GM21528 (cell line): Measurements from ENCODE around the gene CNST.
"Not testable (repeated sequence)": the region's sequence is repeated elsewhere in the genome, so short reads cannot be mapped to it uniquely, and the experiment has no call there.

ENCODE experiments used
- ATAC-seq: cut with Tn5 transposase; IDR thresholded peaks from one replicate; pipeline ENCODE4 v1.9.1; 2021; ENCODE audit warnings: mild to moderate bottlenecking, moderate library complexity; ENCODE audit not compliant: unreplicated experiment, low FRiP score

CNST gene

DNA sequence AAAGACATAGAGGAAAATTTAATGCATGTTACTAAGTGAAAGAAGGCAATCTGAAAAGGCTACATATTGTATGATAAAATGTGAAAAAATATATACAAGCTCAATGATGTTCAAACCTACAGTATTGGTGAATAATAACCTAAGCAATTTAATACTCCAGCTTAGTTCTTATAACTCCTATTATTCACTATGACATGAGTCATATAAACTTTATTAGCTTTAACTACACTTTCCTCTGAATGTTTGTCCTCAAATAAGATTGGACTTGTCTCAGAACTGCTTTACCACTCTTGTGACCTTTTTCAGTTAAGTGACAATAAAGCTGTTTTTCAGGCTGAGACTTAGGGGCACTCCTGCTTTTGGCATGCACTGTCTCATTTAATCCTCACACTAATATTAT, 50.9 kb downstream of the CNST start:
- no peak for ATAC-seq

DNA sequence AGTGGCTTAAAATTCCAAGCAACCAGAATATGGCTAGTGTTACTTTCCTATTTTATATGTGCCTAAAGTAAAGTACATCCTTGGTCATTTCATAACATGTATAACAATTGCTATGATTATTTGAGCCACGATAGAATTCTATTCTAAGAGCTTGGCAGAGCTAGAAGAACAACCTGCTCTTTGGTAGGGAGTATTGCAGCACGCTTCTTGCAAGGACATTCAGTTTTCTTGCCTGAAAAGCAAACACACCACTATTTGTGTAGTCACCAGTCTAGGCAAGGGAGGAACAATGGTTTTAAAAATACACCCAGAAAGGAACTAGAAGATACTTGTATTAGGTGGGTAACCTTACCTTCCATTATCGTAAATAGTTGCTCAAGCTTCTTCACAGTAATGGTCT, 51.5 kb downstream of the CNST start:
- no peak for ATAC-seq

DNA sequence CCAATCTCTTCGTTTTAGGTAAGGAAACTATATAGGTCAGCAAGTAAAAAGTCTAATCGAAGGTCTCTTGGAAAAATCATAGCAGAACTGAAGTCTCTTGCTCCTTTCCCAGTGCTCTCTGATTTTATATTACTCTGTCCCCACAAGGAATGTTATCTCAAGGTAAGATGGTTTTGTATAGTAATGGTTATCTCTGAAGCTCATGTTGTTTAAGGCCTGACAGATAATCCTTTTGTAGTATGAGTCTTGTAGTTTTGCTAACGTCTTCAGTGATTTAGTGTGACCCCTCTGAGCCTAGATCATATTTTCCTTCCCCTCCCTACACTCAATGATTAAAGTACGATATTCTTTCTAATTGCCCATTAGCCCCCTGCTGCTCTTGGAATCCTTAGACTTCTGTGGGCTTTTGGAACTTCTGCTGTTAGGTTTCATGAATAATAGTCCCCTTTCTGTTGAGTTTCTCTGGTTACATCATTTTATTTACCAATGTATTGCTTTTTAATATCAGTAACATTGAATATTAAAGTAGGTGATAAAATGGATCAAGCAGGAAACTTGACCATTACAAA, 52.1 kb downstream of the CNST start:
- no peak for ATAC-seq

DNA sequence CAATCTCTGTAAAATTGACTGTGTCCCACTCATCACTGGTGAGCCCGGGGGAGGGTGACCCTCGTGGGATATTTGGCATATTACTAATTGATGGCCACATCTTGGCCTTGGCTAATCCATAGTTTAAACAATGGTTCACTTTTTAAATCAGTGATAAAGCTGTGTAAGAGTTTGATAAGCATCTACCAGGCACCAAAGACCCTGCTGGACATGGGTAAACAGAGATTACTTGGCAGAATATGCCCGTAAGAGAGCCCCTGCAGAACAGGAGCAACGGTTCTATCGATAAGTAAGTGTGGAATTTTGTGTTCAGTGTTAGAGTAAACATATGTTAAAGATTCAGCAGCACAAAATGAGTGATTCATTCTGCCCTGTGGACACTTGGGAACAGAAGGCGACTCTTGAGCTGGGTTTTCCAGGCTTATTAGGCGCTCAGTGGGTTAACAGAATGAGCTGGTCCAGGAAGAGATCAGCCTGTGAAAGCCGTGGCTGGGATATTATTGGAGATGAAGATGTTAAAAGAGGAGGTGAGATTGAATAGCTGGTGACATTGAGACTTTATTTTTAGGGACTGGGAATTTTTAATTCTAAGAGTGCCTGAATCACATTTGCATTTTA, 55.9 kb downstream of the CNST start:
- no peak for ATAC-seq

DNA sequence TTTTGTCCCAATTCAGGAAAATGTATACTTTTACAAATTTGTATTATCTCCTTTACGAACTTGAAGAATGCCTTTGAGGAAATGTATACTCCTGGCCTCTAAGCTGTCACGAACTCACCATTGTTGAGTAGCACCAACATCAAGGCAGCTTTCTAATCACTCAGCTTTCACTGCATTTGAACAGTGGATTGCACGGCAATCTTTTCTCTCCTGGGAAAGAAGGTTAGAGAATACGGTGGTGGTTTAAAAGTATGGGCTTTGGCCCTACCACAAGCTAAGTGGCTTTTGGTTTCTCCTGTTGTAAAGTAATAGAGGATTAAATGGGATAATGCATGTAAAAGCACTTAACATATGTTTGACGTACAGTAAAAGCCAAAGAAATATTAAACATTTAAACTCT, 57.8 kb downstream of the CNST start:
- ATAC-seq: no peak

DNA sequence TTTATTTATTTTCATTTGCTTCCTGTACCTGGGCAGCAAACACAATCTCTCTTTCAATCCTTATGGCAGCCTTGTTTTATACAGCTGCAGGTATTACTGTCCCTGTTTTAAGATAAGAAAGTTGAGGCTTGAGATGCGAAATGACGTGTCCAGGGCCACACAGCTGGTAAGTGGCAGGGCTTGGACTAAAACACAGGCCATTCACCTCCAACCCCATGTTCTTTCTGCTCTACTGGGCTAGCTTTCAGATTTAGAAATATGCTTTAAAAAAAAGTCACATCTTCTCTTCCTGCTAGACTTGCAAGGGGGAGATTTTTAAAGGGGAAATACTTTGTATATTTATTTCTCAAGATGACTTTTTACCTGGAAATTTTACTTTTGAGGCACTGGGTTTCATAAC, 62.8 kb downstream of the CNST start:
- ATAC-seq: peak; percentile 94

DNA sequence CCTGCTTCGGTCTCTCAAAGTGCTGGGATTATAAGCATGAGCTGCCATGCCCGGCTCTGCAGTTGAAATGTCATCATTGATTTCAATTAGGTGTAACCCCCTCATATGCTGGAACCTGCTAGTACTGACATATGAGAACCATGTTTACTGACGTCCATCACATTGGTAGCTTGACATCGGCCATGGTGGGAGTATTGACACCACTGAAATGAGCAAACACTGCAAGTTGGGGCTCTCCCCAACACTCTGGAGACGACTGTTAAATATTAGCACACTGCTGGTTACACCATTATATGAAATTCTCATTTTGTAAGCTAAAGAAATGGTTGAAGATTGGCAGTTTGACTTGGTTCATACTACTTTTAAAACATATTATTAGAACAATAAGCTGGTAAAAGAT, 63.7 kb downstream of the CNST start:
- no peak for ATAC-seq

DNA sequence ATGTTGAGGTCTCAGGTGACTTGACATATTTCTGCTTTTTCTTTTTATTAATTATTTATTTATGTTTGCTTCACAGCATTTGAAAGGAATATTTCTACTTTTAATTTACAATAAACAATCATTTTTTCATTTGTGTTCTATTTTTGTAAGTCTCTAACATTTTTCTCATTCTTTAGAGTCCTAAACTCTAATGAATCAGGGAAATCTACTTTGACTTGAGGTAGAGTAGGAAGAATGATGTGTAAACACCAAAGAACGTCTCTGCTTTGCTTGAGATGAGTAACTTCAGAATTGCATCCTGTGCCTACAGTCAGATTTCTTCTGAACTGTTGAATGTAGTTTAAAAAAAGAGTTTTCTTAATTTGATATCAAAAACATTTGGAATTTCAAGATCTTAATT, 65.2 kb downstream of the CNST start:
- no peak for ATAC-seq

DNA sequence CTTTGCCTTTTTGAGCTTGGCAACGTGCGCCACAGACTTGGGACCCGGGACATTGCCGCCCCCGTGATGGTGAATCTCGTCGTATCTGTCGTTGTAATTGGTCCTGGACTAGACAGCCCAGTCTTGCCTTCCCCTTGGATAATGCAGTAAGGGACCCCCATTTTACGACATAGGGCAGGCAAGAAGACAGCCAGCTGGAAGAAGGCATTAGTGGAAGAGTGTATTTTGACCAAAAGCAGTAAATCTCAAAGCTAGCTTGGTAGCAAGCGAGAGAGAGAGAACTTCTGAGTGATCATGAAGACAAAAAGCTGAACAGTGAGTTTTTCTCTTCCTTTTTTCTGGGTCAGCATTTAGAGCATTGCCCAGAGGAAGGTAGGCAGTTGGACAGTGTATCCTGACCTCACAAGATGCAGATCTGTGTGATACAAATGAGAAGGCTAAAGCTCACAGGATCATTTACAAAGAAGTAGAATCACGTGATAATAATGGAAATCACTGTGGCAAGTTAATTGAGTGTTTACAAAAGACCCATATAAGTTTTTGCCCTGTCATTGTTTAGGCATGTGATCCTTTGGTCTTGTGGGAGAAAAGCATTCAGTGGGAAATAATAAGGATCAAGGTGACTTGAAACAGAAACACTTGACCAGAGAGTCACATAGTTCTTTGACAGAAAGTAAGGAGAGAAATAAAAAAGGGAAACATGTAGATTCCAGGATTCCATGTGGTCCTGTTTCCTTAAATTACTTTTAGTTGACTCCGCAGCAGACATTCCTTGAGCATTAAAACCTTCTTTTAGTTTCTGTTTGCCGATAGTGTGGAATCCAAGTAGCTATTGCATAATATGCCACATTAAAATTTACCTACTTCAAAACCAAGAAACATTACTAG, 66.3 kb downstream of the CNST start:
- no peak for ATAC-seq

DNA sequence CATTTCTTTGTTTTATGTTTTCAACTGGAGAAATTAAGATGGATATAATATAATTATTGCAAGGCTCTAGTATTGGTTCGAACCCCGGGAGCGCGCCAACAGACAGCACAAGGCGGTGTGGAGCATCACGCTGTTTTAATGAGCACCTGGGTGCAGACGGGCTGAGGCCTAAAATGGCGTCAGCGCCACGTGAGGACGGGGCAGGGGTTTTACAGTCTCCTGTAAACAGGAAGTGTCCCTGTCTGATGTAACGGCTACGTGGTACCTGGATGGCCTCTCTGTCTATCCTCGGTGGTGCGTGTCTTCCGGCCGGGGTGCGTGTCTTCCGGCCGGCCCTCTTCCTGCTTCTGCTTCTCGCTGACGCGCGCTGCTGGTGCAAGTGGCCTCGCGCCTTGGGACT, 68.4 kb downstream of the CNST start:
- ATAC-seq: not testable (repeated sequence)

DNA sequence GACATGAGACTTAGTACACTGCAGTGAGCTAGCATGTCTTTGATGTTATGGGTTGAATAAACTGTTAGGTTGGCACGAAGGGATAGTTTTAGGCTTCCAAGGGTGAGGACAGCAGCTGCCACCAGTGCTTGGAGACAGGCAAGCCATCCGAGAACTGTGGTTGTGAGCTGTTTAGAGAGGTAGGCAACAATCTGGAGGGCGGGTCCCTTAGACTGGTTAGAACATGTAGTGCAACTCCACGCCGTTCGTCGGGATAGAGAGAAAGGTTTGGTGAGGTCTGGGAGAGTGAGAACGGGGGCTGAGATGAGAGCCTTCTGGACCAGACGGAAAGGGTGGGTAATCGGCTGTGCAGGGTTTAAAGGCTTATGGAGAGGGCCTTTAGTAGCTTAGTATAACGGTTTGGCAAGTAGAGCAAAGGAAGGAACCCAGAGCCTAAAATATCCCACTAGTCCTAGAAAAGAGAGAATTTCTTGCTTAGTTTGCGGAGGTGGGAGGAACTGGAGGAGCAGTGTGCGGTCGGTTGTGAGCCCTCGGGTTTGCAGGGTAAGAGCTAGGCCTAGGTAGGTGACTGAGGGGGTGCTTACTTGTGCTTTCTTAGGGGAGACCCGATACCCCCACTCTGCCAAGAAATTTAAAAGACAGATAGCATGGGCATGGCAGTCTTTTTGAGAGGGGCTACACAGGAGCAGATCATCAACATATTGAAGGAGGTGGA, 72.8 kb downstream of the CNST start:
- no peak for ATAC-seq

DNA sequence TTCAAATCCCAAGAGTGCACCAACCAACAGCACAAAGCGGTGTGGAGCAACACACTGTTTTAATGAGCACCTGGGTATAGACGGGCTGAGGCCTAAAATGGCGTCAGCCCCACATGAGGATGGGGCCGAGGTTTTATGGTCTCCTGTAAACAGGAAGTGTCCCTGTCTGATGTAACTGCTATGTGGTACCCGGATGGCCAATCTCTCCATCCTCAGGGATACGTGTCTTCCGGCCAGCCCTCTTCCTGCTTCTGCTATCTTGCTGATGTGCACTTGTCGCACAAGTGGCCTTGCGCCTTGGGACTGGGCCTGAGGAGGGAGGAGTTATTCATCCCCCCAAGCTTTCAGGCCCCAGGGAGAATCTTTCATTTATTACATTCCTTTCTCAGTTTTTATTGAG, 73.5 kb downstream of the CNST start:
- no peak for ATAC-seq

DNA sequence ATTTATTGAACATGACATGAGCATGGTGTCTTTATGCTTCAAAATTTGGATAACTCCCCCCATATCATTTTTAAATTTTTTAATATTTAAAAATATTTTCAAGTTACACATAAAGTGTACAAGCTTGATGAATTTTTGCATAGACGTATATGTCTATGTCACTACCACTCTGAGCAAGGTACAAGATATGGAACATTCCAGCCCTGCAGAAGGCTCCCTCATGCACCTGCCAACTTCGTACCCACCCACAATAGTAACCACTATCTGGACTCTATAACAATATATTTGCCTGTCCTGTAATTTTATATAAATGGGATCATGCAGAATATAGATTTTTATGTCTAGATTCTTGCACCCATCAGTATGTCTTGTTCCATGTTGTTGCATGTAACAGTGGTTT, 74.5 kb downstream of the CNST start:
- no peak for ATAC-seq

DNA sequence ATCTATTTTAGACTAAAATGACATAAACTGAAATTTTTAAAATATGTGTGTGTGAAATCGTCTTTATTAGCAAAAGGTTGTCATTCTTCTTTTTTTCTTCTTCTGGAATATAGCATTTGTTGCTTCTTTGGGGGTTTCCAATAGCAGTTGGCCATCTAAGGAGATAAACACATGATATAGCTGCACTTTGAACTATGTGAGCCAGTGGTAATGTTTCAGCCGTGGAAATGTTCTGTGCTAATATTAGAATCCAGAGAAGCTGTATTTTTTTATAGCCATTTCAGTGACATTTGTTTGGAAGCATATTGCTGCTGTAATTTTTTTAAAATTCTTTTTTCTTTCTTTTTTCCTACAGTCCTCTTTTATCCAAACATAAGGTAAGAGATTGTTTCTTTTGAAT, 75.1 kb downstream of the CNST start:
- no peak for ATAC-seq

DNA sequence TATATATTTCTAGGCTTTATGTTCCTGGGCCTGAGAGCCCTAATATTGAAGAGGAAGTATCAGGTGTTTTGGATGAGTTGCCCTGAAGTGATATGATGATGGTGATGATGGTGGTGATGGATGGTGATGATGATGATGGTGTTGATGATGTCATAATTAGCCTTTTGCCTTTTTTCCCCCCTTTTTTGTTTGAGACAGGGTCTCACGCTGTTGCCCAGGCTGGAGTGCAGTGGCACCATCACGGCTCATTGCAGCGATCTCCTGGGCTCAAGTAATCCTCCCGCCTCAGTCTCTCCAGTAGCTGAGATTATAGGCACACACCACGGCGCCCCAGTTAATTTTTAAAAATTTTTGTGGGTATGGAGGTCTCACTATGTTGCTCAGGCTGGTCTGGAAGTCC, 76.5 kb downstream of the CNST start:
- ATAC-seq: no peak

DNA sequence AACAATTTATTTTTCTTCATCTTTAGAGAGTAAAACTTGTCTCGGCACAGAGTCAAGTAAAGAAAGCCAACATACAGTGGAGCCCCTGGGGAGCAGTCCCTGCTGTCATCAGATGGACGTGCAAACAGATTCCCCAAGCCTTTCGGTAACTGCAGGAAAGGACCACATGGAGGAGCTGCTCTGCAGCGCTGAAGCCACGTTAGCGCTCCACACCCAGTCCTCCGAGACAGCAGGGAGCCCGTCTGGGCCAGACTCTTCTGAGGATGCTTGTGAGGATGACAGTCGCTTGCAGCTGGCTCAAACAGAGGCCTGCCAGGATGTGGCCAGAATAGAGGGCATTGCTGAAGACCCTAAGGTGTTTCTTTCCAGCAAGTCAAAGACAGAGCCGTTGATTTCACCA, 80.9 kb downstream of the CNST start:
- no peak for ATAC-seq

DNA sequence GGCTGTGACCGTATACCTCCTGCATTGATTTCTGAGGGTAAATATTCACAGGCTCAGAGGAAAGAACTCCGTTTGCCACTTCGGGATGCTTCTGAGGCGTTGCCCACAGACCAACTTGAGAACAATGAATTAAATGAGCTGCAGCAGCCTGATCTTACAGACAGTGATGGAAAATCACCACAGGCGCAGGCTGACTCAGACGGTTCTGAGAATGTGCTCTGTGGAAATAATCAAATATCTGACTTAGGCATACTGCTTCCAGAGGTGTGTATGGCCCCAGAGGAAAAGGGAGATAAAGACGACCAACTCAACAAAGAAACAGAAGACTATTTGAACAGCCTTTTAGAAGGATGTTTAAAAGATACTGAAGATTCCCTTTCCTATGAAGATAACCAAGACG, 81.3 kb downstream of the CNST start:
- no peak for ATAC-seq

DNA sequence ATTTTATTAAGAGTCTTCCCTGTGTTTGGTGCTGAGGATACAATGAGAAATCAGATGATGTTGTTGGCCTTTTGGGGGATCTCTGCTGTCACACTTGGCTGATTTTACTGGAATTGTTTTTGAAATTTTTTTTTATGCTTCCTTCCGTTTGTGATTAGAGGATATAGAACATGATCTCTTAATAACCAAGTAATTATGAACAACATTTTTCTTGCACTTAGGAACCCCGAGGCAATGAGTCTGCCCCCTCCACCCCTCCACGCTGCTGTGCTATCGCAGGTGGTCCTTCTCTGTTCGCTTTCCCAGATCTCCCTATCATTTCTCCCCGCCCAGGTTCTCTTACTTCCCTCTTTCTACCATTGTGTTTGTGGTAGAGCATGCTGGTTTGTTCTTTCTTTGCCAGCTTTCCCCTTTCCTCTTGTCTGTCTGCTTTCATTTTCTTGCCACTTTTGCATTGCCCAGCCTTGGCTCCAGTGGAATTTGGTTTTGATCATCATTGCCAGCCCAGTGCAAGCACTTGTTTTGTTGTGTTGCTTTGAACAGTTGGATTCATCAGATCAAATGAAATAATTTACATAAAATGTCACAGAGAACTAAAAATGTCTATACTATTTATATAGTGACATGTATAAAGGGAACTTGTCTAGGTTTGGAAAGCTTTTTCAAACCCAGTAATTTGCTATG, 84.9 kb downstream of the CNST start:
- ATAC-seq: no peak

DNA sequence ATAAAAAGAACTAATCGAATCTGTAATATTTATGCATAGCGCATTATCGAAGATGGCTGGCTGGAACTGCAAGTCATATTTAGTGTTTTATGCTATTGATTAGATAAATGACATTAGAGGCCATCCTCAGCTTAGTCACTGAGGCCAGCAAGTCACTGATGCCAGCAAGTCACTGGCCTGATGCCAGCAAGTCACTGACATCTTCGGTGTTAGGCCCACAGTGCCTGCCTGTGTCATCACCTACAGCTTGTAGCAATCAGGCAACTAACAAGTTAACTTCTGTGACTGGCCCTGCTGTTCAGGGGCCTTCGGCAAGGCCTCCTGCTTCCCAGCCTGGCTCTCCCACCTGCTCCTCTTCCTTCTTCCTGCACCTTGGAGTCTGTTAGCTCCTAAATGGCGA, 92.3 kb downstream of the CNST start:
- no peak for ATAC-seq

DNA sequence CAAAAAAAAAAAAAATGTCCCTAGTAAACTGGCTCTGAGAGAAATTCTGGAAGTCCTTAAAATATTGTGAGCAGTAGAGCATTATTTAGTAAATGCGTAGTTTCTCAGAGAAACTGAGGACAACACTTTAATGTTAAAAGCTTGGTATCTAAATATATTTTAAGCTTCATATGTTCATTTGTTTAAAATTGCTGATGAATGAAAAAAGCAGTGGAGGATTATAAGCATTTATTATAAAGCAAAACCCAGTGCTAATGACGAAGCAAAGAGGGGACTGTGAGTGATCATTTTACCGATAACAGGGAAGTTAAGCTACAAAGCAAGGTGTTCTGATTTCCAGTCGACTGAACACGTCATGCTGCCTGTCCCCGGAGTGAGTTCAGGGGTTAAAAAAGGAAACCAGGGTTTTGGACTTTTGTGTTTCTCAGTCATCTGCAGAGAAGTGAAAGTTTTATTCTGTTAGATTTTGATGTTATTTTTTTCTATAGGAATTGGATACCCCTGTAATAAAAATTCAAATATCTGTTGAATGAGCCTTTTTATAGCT, 93.4 kb downstream of the CNST start:
- ATAC-seq: no peak
